PFSK-1 (cell line): Measurements from ENCODE around the gene SYTL3.

Experiments
- FOXP2 ChIP-seq: optimal IDR thresholded peaks from 2 replicates; pipeline ENCODE3; 2011; ENCODE audit warnings: borderline replicate concordance, control low read depth, inconsistent platforms; ENCODE audit not compliant: insufficient read depth; ENCODE audit errors: extremely low read length, extremely low read depth
- POLR2AphosphoS5 ChIP-seq: IDR thresholded peaks from 2 replicates; pipeline ENCODE4 v1.6.1; 2012; ENCODE audit warnings: low read depth, mild to moderate bottlenecking, control low read depth, low read length, moderate library complexity
- SIN3A ChIP-seq: IDR thresholded peaks from 2 replicates; pipeline ENCODE4 v1.6.1; 2012; ENCODE audit warnings: mild to moderate bottlenecking, low read length, moderate library complexity, borderline replicate concordance; ENCODE audit not compliant: insufficient read depth
- TAF1 ChIP-seq: IDR thresholded peaks from 2 replicates; pipeline ENCODE4 v1.6.1; 2012; ENCODE audit warnings: low read length, control low read depth, borderline replicate concordance; ENCODE audit not compliant: insufficient read depth
- TF ChIP-seq, protein P1 (sequence below), 2 experiments: IDR thresholded peaks; 2 replicates each; pipeline versions ENCODE4 v1.6.1 to v1.8.0; 2011 to 2012; ENCODE audit warnings: low read depth in 2 of 2, low read length in 2 of 2, control low read depth in 1 of 2, inconsistent platforms in 1 of 2, mild to moderate bottlenecking in 1 of 2, moderate library complexity in 1 of 2; ENCODE audit not compliant: insufficient read depth in 1 of 2

Gene SYTL3

DNA sequence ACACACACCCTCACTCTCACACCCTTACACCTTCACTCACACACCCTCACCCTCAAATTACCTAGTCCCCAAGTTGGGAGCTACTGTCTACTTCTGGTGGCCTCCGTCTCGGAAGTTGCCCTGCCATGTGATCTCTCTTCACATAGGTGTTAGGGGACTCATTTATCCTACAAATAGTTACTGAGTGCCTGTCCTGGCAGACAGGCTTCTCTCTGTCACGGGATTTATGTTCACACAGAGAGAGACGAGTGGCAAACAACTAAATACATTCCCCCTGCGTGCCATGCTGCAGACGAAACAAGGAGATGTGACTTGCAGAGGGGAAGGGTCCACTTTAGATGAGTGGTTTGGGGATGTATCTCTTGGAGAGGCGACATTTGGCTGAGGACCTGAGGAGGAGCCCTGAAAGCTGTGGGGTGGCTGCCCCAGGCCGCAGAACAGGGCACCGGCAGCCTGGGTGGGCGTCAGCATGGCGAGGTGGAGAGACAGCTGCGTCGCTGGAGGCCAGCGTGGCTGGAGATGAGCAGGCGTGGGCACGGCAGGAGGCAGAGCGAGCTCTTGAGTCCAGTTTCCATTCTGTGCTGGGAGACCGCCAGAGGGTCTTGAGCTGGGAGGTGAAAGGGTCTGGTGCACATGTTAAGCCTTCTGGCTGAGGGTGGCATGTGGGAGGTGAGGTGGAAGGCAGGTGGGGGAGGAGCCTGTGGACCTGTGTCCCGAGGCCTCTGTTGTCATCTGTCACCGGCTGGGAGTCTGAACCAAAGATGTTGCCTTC, 22.5 kb upstream of the SYTL3 start:
- TF ChIP-seq POLR2AphosphoS5 = no peak
- TF ChIP-seq TAF1 = no peak
- TF ChIP-seq, protein P1, sequence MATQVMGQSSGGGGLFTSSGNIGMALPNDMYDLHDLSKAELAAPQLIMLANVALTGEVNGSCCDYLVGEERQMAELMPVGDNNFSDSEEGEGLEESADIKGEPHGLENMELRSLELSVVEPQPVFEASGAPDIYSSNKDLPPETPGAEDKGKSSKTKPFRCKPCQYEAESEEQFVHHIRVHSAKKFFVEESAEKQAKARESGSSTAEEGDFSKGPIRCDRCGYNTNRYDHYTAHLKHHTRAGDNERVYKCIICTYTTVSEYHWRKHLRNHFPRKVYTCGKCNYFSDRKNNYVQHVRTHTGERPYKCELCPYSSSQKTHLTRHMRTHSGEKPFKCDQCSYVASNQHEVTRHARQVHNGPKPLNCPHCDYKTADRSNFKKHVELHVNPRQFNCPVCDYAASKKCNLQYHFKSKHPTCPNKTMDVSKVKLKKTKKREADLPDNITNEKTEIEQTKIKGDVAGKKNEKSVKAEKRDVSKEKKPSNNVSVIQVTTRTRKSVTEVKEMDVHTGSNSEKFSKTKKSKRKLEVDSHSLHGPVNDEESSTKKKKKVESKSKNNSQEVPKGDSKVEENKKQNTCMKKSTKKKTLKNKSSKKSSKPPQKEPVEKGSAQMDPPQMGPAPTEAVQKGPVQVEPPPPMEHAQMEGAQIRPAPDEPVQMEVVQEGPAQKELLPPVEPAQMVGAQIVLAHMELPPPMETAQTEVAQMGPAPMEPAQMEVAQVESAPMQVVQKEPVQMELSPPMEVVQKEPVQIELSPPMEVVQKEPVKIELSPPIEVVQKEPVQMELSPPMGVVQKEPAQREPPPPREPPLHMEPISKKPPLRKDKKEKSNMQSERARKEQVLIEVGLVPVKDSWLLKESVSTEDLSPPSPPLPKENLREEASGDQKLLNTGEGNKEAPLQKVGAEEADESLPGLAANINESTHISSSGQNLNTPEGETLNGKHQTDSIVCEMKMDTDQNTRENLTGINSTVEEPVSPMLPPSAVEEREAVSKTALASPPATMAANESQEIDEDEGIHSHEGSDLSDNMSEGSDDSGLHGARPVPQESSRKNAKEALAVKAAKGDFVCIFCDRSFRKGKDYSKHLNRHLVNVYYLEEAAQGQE (IDR thresholded peaks at IDR 0.05; ENCODE audit: insufficient read depth in 1 of 2, low read depth in 2 of 2, low read length in 2 of 2) = no peak
- TF ChIP-seq FOXP2 = no peak
- TF ChIP-seq SIN3A = no peak

DNA sequence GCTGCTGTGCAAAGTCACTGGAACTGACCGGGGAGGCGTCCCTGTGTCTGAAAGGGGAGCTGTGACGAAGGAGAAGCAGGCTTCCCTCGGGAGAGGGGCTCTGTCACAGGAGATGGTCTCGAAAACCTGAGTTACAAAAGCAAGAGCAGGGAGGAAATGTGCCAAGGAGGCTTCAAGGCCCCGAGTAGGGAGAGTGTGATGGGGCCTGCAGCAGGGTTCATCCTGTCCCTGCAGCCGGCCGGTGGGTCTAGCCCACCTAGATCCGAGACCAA, 22.0 kb upstream of the SYTL3 start:
- TF ChIP-seq, protein P1 (IDR thresholded peaks at IDR 0.05; ENCODE audit: insufficient read depth in 1 of 2, low read depth in 2 of 2, low read length in 2 of 2) = no peak
- no peak for TF ChIP-seq SIN3A

DNA sequence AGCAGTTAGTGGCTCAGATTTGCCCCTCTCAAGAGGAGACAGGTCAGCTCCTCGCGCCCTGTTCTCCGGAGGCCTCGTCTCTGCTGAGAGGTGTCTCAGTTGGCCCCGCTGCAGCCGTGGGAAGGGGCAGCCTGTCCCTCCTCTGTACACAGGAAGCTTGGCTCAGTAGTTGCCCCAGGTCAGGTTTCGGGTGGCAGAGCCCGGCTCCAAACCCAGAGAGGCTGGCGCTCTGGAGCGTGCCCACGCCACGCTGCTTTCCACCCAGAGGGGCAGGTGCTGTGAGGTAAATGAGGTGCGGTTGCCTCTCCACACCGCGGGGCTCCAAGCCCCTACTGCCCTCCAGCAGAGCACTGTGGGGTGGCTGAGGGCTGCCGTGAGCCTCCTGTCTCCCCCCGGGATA, 21.3 kb upstream of the SYTL3 start:
- TF ChIP-seq FOXP2 (no peak), POLR2AphosphoS5 (no peak), SIN3A (no peak), TAF1 (no peak)
- TF ChIP-seq, protein P1 (IDR thresholded peaks at IDR 0.05; ENCODE audit: insufficient read depth in 1 of 2, low read depth in 2 of 2, low read length in 2 of 2) = no peak

DNA sequence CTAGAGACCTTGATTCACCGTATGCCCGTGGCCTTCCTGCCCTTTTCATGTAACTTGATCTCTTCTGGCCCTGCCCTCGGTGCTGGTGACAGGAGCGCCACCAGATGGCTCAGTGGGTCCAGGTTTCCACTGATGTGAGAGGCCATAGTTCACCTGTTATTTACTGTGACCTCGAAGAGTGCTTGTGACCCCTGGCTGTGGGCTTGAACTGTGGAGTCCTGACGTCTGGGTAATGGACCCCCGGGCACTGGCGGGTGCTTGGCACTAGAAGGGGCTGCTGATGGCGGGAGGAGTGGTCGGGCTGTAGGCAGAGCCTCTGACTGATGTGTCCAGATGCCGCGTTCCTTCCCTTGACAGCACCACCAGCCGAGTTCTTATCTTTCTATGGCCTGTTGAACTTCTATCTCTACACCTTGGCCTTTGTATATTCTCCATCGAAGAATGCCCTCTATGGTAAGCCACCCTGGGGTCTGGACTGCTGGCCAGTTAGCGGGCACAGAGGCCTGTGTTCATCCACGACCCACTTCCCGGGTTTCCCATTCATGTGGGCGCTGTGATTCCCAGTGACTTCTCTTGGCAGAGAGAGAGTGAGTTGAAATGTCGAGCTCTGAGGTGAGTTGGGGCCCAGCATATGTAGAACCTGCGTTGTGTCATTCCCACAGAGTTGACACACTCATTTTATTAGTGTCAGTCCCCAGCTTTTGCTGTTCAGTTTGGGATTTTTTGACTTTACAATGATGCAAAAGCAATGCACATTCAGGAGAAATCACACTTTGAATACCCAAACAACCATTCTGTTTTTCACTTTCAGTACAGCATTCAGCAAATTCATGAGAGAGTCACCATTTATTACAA, 20.3 kb upstream of the SYTL3 start:
- TF ChIP-seq FOXP2 = no peak

DNA sequence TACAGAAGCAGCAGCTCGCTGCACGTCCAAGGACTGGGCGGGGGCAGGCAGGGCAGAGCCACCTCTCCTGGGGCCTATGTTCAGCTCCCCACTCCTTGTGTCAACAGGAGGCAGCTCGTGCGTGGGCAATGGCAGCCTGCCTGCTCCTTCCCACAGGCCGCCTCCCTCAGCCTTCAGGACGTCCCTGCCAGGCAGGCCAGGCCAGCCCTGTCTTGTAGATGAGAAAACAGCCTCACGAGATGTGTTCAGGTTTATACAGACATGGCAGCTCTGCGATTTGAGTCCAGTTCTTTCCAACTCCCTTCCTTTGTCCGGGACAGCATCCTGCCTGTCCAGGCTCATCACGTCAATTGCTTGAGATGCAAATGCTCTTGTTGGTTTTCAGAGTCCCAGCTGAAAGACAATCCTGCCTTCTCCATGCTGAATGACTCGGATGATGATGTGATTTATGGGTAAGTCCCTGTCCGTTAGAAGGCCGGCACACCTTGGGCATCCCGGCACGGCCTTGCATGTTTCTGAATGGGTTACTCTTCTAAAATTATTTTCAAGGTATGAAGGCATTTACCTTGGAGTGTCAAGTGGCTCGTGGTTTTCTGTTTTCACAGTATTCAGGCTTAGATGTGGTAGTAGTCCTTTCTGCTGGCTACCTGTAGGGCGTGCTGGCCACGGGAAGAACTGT, 18.8 kb upstream of the SYTL3 start:
- TF ChIP-seq, protein P1 (IDR thresholded peaks at IDR 0.05; ENCODE audit: insufficient read depth in 1 of 2, low read depth in 2 of 2, low read length in 2 of 2) = no peak
- TF ChIP-seq FOXP2 = no peak
- no peak for TF ChIP-seq SIN3A
- no peak for TF ChIP-seq POLR2AphosphoS5
- no peak for TF ChIP-seq TAF1
